Keratinocyte (primary cell): ENCODE measurements around the gene ZNF66. TPM values are rescaled to one million over a fixed set of nuclear protein-coding genes. Genes with fewer than 3 reads are reported as not detected.

Source experiments
- DNase-seq: peaks from one replicate; pipeline ENCODE4 v3.0.0-alpha.2; 2011; ENCODE audit warnings: low read depth, missing footprints, low spot score
- FAIRE-seq: peaks from 2 replicates; lab custom pipeline; 2011; peaks lifted over from hg19 to GRCh38; lab: Jason Lieb, UNC
- H2AFZ ChIP-seq: 2 replicates; pipeline ENCODE4 v1.6.0; 2012; ENCODE audit warnings: low read length, control low read depth, inconsistent platforms; ENCODE audit not compliant: control insufficient read depth
- H3K27ac ChIP-seq: 2 replicates; pipeline ENCODE4 v1.5.1; 2011; ENCODE audit warnings: low read length; ENCODE audit not compliant: control insufficient read depth, insufficient read depth
- H3K27me3 ChIP-seq: 3 replicates; pipeline ENCODE4 v1.6.0; 2011; ENCODE audit warnings: low read length; ENCODE audit not compliant: control insufficient read depth, insufficient read depth; ENCODE audit errors: extremely low read depth
- H3K36me3 ChIP-seq, 2 experiments: 2 replicates in 1 of 2; 3 replicates in 1 of 2; pipeline ENCODE4 v1.5.1; 2011; ENCODE audit warnings: low read length in 2 of 2, mild to moderate bottlenecking in 1 of 2; ENCODE audit not compliant: control insufficient read depth in 2 of 2, insufficient read depth in 2 of 2; ENCODE audit errors: extremely low read depth in 1 of 2
- H3K4me1 ChIP-seq: 3 replicates; pipeline ENCODE4 v1.5.1; 2011; ENCODE audit warnings: low read length; ENCODE audit not compliant: control insufficient read depth, insufficient read depth; ENCODE audit errors: extremely low read depth
- H3K4me2 ChIP-seq: 3 replicates; pipeline ENCODE4 v1.6.0; 2011; ENCODE audit warnings: low read depth, low read length; ENCODE audit not compliant: control insufficient read depth, insufficient read depth; ENCODE audit errors: extremely low read depth
- H3K4me3 ChIP-seq, 3 experiments: fragments of 200-600 bp in 1 of 3; sonication (generic) in 1 of 3; 2 replicates in 2 of 3; 3 replicates in 1 of 3; pipeline ENCODE4 v1.5.1; 2011 to 2016; ENCODE audit warnings: low read length in 3 of 3, mild to moderate bottlenecking in 3 of 3, control low read depth in 2 of 3, inconsistent platforms in 1 of 3, low read depth in 1 of 3, mixed read lengths in 1 of 3, mixed run types in 1 of 3, moderate library complexity in 1 of 3; ENCODE audit not compliant: control insufficient read depth in 2 of 3, insufficient read depth in 2 of 3; ENCODE audit errors: extremely low read depth in 1 of 3
- H3K79me2 ChIP-seq: 2 replicates; pipeline ENCODE4 v1.6.0; 2012; ENCODE audit warnings: low read length; ENCODE audit not compliant: control insufficient read depth, insufficient read depth
- H3K9ac ChIP-seq: 3 replicates; pipeline ENCODE4 v1.6.0; 2011; ENCODE audit warnings: low read length; ENCODE audit not compliant: control insufficient read depth, insufficient read depth; ENCODE audit errors: extremely low read depth
- H3K9me1 ChIP-seq: 3 replicates; pipeline ENCODE4 v1.6.0; 2011; ENCODE audit warnings: low read length; ENCODE audit not compliant: control insufficient read depth, insufficient read depth; ENCODE audit errors: extremely low read depth
- H3K9me3 ChIP-seq: 2 replicates; pipeline ENCODE4 v1.5.1; 2012; ENCODE audit warnings: low read depth, low read length; ENCODE audit not compliant: control insufficient read depth
- H4K20me1 ChIP-seq: 3 replicates; pipeline ENCODE4 v1.6.0; 2011; ENCODE audit warnings: low read length; ENCODE audit not compliant: control insufficient read depth, insufficient read depth; ENCODE audit errors: extremely low read depth
- CTCF ChIP-seq, 3 experiments: IDR thresholded peaks in 1 of 3; conservative IDR thresholded peaks in 1 of 3; optimal IDR thresholded peaks in 1 of 3; 2 replicates in 2 of 3; 3 replicates in 1 of 3; pipeline versions ENCODE3 to v1.5.1; 2011; ENCODE audit warnings: low read length in 3 of 3, mild to moderate bottlenecking in 3 of 3, moderate library complexity in 2 of 3, control low read depth in 1 of 3, inconsistent platforms in 1 of 3; ENCODE audit not compliant: insufficient read depth in 2 of 3; ENCODE audit errors: extremely low read depth in 1 of 3
- EZH2 ChIP-seq: IDR thresholded peaks from one replicate; pipeline ENCODE4 v1.6.1; 2012; ENCODE audit warnings: inconsistent platforms, mild to moderate bottlenecking, low read length, moderate library complexity
- dilution Hi-C: fragments of 300-500 bp; cut with MboI; formaldehyde crosslinking; loops from one replicate; pipeline ENCODE4 v1.7.0; 2020; ENCODE audit warnings: low sequenced_read_pairs; ENCODE audit not compliant: extremely low pct_ligation_motif_present
- polyA plus RNA-seq, 5 experiments: library from polyadenylated mRNA; depleted of rRNA in 3 of 5; stranded (reverse) in 3 of 5; stranded (forward) in 1 of 5; unstranded in 1 of 5; fragments of >200 nt; gene quantifications; 1 replicate in 1 of 5; 2 replicates in 3 of 5; 3 replicates in 1 of 5; pipeline versions ENCODE4 v1.2.1 to v1.2.3, GENCODE V29; 2011 to 2012; ENCODE audit warnings: missing spikeins in 2 of 5, low read depth in 1 of 5, low replicate concordance in 1 of 5

The ZNF66 gene
- polyA plus RNA-seq, 1 donor (not counting 4 experiments of a cell fraction or from before 2014, with no cell fraction given): 3.4 TPM

- Histone ChIP-seq H3K79me2 (no peaks in the 10 kb centered on the region), H3K27me3 (no peaks in the 10 kb centered on the region), H3K9me1 (no peaks in the 10 kb centered on the region), H3K4me1 (no peaks in the 10 kb centered on the region), H2AFZ (no peak overlapping the region), H3K9me3 (no peaks in the 10 kb centered on the region), H3K9ac (no peak overlapping the region), H3K4me2 (no peak overlapping the region), H3K4me3 (no peak overlapping the region), H3K27ac (no peak overlapping the region), H3K36me3 (no peaks in the 10 kb centered on the region), H4K20me1 (no peaks in the 10 kb centered on the region)
- TF ChIP-seq CTCF (optimal IDR thresholded peaks at IDR 0.05 in 1 of 3, IDR thresholded peaks at IDR 0.05 in 1 of 3, conservative IDR thresholded peaks at IDR 0.05 in 1 of 3; ENCODE audit: extremely low read depth in 1 of 3, insufficient read depth in 2 of 3, low read length in 3 of 3) (no peak), EZH2 (no peak)
- dilution Hi-C loops: no loop called here
- no peak for DNase-seq
- no peak for FAIRE-seq
These were observed 64.3 kb downstream of the ZNF66 start for GRCh38 chr19:20840371-20840770.

Other genes with a start within 250 kb of the ZNF66 start
- 3.6 to 6.3 TPM (median 4.8 TPM) in 3 replicates for gene ZNF737, start 210.5 kb upstream of the ZNF66 start, polyA plus RNA-seq
- gene ZNF626, start 114.7 kb upstream of the ZNF66 start, polyA plus RNA-seq: 5.0 to 7.8 TPM (median 7.6 TPM) in 3 replicates
- gene ZNF85, start 146.9 kb downstream of the ZNF66 start, polyA plus RNA-seq: 6.8 to 12.1 TPM (median 9.6 TPM) in 3 replicates
- 11.8 to 15.8 TPM (median 13.6 TPM) in 3 replicates for gene ZNF430, start 244.4 kb downstream of the ZNF66 start, polyA plus RNA-seq